H9 (cell line): ENCODE measurements around the gene DENND6B. TPM values are rescaled to one million over a fixed set of nuclear protein-coding genes. Genes with fewer than 3 reads are reported as not detected.

Experiments used
- DNase-seq: peaks from one replicate; pipeline ENCODE4 v3.0.0-alpha.2; 2017
- H2AFZ ChIP-seq: one replicate; pipeline ENCODE4 v1.6.1; 2013; ENCODE audit warnings: mild to moderate bottlenecking, low read length, control low read depth, moderate library complexity
- H2AK5ac ChIP-seq: 2 replicates; pipeline ENCODE4 v1.6.1; 2013; ENCODE audit warnings: low read length, control low read depth, mixed read lengths; ENCODE audit not compliant: insufficient read length
- H2BK120ac ChIP-seq: one replicate; pipeline ENCODE4 v1.6.1; 2013; ENCODE audit warnings: low read depth, mild to moderate bottlenecking, low read length, control low read depth, inconsistent platforms; ENCODE audit not compliant: poor library complexity, severe bottlenecking
- H2BK12ac ChIP-seq: 2 replicates; pipeline ENCODE4 v1.6.1; 2013; ENCODE audit warnings: low read length, control low read depth, mixed read lengths, low read depth; ENCODE audit not compliant: insufficient read length
- H2BK15ac ChIP-seq: 2 replicates; pipeline ENCODE4 v1.6.1; 2013; ENCODE audit warnings: low read depth, low read length, control low read depth
- H2BK20ac ChIP-seq: one replicate; pipeline ENCODE4 v1.6.1; 2013; ENCODE audit warnings: low read depth, mild to moderate bottlenecking, low read length, control low read depth, inconsistent platforms; ENCODE audit not compliant: poor library complexity, severe bottlenecking
- H2BK5ac ChIP-seq: 2 replicates; pipeline ENCODE4 v1.6.1; 2013; ENCODE audit warnings: low read length, control low read depth, mixed read lengths; ENCODE audit not compliant: insufficient read length
- H3K14ac ChIP-seq: 2 replicates; pipeline ENCODE4 v1.6.1; 2013; ENCODE audit warnings: low read length, control low read depth; ENCODE audit not compliant: insufficient read depth
- H3K18ac ChIP-seq: 2 replicates; pipeline ENCODE4 v1.6.1; 2013; ENCODE audit warnings: low read depth, mild to moderate bottlenecking, mixed read lengths, low read length, control low read depth; ENCODE audit not compliant: insufficient read length
- H3K23ac ChIP-seq: 2 replicates; pipeline ENCODE4 v1.6.1; 2013; ENCODE audit warnings: low read length, control low read depth, mixed read lengths, low read depth; ENCODE audit not compliant: insufficient read length
- H3K23me2 ChIP-seq: 2 replicates; pipeline ENCODE4 v1.6.1; 2013; ENCODE audit warnings: low read depth, mild to moderate bottlenecking, mixed read lengths, low read length, control low read depth; ENCODE audit not compliant: insufficient read length, poor library complexity, severe bottlenecking
- H3K27ac ChIP-seq: 2 replicates; pipeline ENCODE4 v1.5.1; 2013; ENCODE audit warnings: low read length, control low read depth, mixed read lengths, low read depth; ENCODE audit not compliant: insufficient read length
- H3K27me3 ChIP-seq: 2 replicates; pipeline ENCODE4 v1.6.1; 2013; ENCODE audit warnings: low read length, control low read depth, inconsistent platforms; ENCODE audit not compliant: insufficient read depth
- H3K4ac ChIP-seq: 2 replicates; pipeline ENCODE4 v1.6.1; 2013; ENCODE audit warnings: low read depth, mild to moderate bottlenecking, control low read depth, inconsistent platforms, low read length, moderate library complexity
- H3K4me1 ChIP-seq: 2 replicates; pipeline ENCODE4 v1.6.1; 2013; ENCODE audit warnings: low read length, control low read depth, inconsistent platforms; ENCODE audit not compliant: insufficient read depth
- H3K4me2 ChIP-seq: 2 replicates; pipeline ENCODE4 v1.6.1; 2013; ENCODE audit warnings: low read length, control low read depth, mixed read lengths; ENCODE audit not compliant: insufficient read length, insufficient read depth
- H3K56ac ChIP-seq: 2 replicates; pipeline ENCODE4 v1.6.1; 2013; ENCODE audit warnings: low read depth, mild to moderate bottlenecking, mixed read lengths, low read length, control low read depth; ENCODE audit not compliant: insufficient read length
- H3K79me1 ChIP-seq: 2 replicates; pipeline ENCODE4 v1.6.1; 2013; ENCODE audit warnings: low read depth, mild to moderate bottlenecking, moderate library complexity, low read length, control low read depth, inconsistent platforms; ENCODE audit not compliant: insufficient read depth, poor library complexity, severe bottlenecking
- H3K79me2 ChIP-seq: 2 replicates; pipeline ENCODE4 v1.6.1; 2013; ENCODE audit warnings: low read length, control low read depth, inconsistent platforms; ENCODE audit not compliant: insufficient read depth
- H3K9ac ChIP-seq: 2 replicates; pipeline ENCODE4 v1.6.1; 2013; ENCODE audit warnings: low read length, control low read depth, mixed read lengths; ENCODE audit not compliant: insufficient read length; ENCODE audit errors: extremely low read depth
- H3K9me3 ChIP-seq: one replicate; pipeline ENCODE4 v1.6.1; 2013; ENCODE audit warnings: low read depth, low read length, inconsistent platforms; ENCODE audit not compliant: control insufficient read depth
- H3T11ph ChIP-seq: one replicate; pipeline ENCODE4 v1.6.1; 2013; ENCODE audit warnings: mild to moderate bottlenecking, low read length, control low read depth, inconsistent platforms
- H4K20me1 ChIP-seq: one replicate; pipeline ENCODE4 v1.6.1; 2013; ENCODE audit not compliant: control insufficient read depth, insufficient read length, insufficient read depth
- H4K5ac ChIP-seq: 2 replicates; pipeline ENCODE4 v1.6.1; 2013; ENCODE audit warnings: low read depth, mild to moderate bottlenecking, mixed read lengths, low read length, control low read depth; ENCODE audit not compliant: insufficient read length
- H4K8ac ChIP-seq: replicated peaks from 2 replicates; pipeline ENCODE4 v1.6.1; 2013; ENCODE audit warnings: low read length, control low read depth, mixed read lengths, low read depth; ENCODE audit not compliant: insufficient read length
- H4K91ac ChIP-seq: 2 replicates; pipeline ENCODE4 v1.6.1; 2013; ENCODE audit warnings: low read depth, mild to moderate bottlenecking, moderate library complexity, mixed read lengths, low read length, control low read depth; ENCODE audit not compliant: insufficient read length
- H3K27ac Mint-ChIP-seq, 3 experiments: 2 replicates in 2 of 3; 3 replicates in 1 of 3; pipeline ENCODE4 v1.8.0; 2020 to 2021; ENCODE audit warnings: mixed read lengths in 3 of 3, mild to moderate bottlenecking in 1 of 3, moderate library complexity in 1 of 3
- H3K27me3 Mint-ChIP-seq: 2 replicates; pipeline ENCODE4 v1.8.0; 2021; ENCODE audit warnings: low read depth, mild to moderate bottlenecking, moderate library complexity, mixed read lengths
- H3K36me3 Mint-ChIP-seq, 3 experiments: 2 replicates in 2 of 3; 3 replicates in 1 of 3; pipeline ENCODE4 v1.8.0; 2020 to 2021; ENCODE audit warnings: low read depth in 3 of 3, mixed read lengths in 3 of 3; ENCODE audit not compliant: insufficient read depth in 1 of 3
- H3K4me1 Mint-ChIP-seq, 2 experiments: 2 replicates each; pipeline ENCODE4 v1.8.0; 2020; ENCODE audit warnings: mixed read lengths in 2 of 2
- H3K4me3 Mint-ChIP-seq, 2 experiments: 2 replicates in 1 of 2; 3 replicates in 1 of 2; pipeline ENCODE4 v1.8.0; 2020 to 2021; ENCODE audit warnings: mild to moderate bottlenecking in 2 of 2, mixed read lengths in 2 of 2, moderate library complexity in 1 of 2
- H3K9me3 Mint-ChIP-seq, 2 experiments: 2 replicates in 1 of 2; 3 replicates in 1 of 2; pipeline ENCODE4 v1.8.0; 2020; ENCODE audit warnings: mild to moderate bottlenecking in 2 of 2, mixed read lengths in 2 of 2, moderate library complexity in 1 of 2
- CTCF ChIP-seq: fragments of 200-600 bp; sonication (generic); conservative IDR thresholded peaks from 3 replicates; pipeline ENCODE4 v1.8.0; 2021; ENCODE audit warnings: antibody characterized with exemption, mild to moderate bottlenecking
- WGBS: extraction: QIAGEN DNeasy Blood & Tissue Kit; methylation state at CpG from one replicate; pipeline ENCODE4 v1.1.7; 2013; ENCODE audit warnings: missing lambda C conversion rate, low lambda C conversion rate, mixed read lengths; ENCODE audit not compliant: insufficient read length; ENCODE audit errors: extremely low coverage; 5-methylcytosine and 5-hydroxymethylcytosine counted together
- total RNA-seq: library from RNA; stranded (reverse); gene quantifications from 2 replicates; pipeline ENCODE4 v1.2.1, GENCODE V29; 2021

Gene DENND6B
- total RNA-seq, 1 experiment from 2014 or later = 1.5 TPM

DNA sequence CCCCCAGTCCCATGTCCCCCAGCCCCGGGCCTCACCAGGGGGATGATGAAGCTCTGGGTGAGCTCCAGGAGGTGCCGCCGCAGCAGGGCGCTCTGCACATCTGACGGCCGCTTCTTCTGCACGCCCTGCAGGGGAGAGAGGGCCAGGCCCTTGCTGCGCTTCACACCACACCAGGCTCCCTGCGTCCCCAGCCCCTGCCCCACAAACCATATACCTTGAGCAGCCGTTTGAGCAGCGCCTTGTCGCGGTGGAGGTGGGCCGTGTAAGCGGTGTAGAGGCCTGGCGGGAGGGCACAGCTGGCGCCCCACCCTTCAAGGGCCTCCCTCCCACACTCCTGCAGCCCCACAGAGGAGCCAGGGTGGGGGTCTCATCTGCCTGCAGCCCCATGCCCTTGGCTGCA lies 13.2 kb downstream of the DENND6B start:
- no peak for DNase-seq
- no peak for TF ChIP-seq CTCF
- Histone ChIP-seq H2BK12ac (no peak overlapping the region), H3K4me2 (no peak overlapping the region), H3K23me2 (no peaks in the 10 kb centered on the region), H3K23ac (no peak overlapping the region), H3K79me1 (no peaks in the 10 kb centered on the region), H3K18ac (no peak overlapping the region), H2AFZ (no peak overlapping the region), H3K9ac (no peak overlapping the region), H3K56ac (no peak overlapping the region), H4K20me1 (peaks cover 2% of the 10 kb centered on the region), H2BK120ac (no peak overlapping the region), H2BK20ac (no peak overlapping the region), H3K9me3 (no peaks in the 10 kb centered on the region), H2AK5ac (no peak overlapping the region), H3K4ac (no peak overlapping the region), H3K14ac (no peak overlapping the region), H4K5ac (no peak overlapping the region), H3K79me2 (no peaks in the 10 kb centered on the region), H3K27ac (no peak overlapping the region), H4K91ac (no peak overlapping the region), H3T11ph (no peak overlapping the region), H3K4me1 (no peaks in the 10 kb centered on the region; the same call in 1 of the 2 replicates), H4K8ac (no peak overlapping the region), H2BK15ac (no peak overlapping the region), H2BK5ac (no peak overlapping the region), H3K27me3 (no peaks in the 10 kb centered on the region)
- Mint-ChIP-seq H3K4me3 (no peak overlapping the region), H3K27ac (no peak overlapping the region), H3K36me3 (no peaks in the 10 kb centered on the region; a peak in 1 of 7 replicates), H3K27me3 (peaks cover 7% of the 10 kb centered on the region), H3K9me3 (no peaks in the 10 kb centered on the region), H3K4me1 (peaks cover 9 to 10% of the 10 kb centered on the region in 2 experiments)
- no CpG with 5 or more reads among the region's 17 CpGs for WGBS
